HPDE6-E6E7 (cell line): ENCODE measurements around the gene ITGA4.
"Not testable (repeated sequence)": the region's sequence is repeated elsewhere in the genome, so short reads cannot be mapped to it uniquely, and the experiment has no call there.

Source experiments
- DNase-seq: peaks from one replicate; pipeline ENCODE4 v3.0.0; 2011; ENCODE audit warnings: missing footprints; ENCODE audit errors: extremely low spot score

ITGA4 gene

GRCh38 chr2:181457121-181457740, at the start of gene ITGA4:
TSS of gene ITGA4 (plus strand) at chr2:181457386. CDS start at chr2:181457655, 269 bp downstream.
- DNase-seq = peak; percentile 61

GRCh38 chr2:181408861-181409260, 48.3 kb upstream of the ITGA4 start:
- no peak for DNase-seq

GRCh38 chr2:181411105-181411849, 45.9 kb upstream of the ITGA4 start:
- no peak for DNase-seq

- no peak for DNase-seq
Observed at GRCh38 chr2:181419129-181419855, 37.9 kb upstream of the ITGA4 start.

- DNase-seq = no peak
Observed at GRCh38 chr2:181420259-181421130, 36.7 kb upstream of the ITGA4 start.

GRCh38 chr2:181421131-181421458, 36.1 kb upstream of the ITGA4 start:
- no peak for DNase-seq

GRCh38 chr2:181421464-181421863, 35.7 kb upstream of the ITGA4 start:
- DNase-seq = no peak

GRCh38 chr2:181426672-181427071, 30.5 kb upstream of the ITGA4 start:
- DNase-seq = no peak

- DNase-seq = no peak
Observed at GRCh38 chr2:181430406-181431118, 26.6 kb upstream of the ITGA4 start.

- no peak for DNase-seq
Observed at GRCh38 chr2:181431674-181432073, 25.5 kb upstream of the ITGA4 start.

GRCh38 chr2:181438261-181438660, 18.9 kb upstream of the ITGA4 start:
- no peak for DNase-seq

- DNase-seq = no peak
Observed at GRCh38 chr2:181440344-181440743, 16.8 kb upstream of the ITGA4 start.

- no peak for DNase-seq
Observed at GRCh38 chr2:181440919-181441318, 16.3 kb upstream of the ITGA4 start.

GRCh38 chr2:181441670-181442069, 15.5 kb upstream of the ITGA4 start:
- no peak for DNase-seq

- DNase-seq = no peak
Observed at GRCh38 chr2:181444654-181445053, 12.5 kb upstream of the ITGA4 start.

GRCh38 chr2:181446985-181447384, 10.2 kb upstream of the ITGA4 start:
- DNase-seq = no peak

GRCh38 chr2:181449278-181449677, 7.9 kb upstream of the ITGA4 start:
- DNase-seq = not testable (repeated sequence)

- DNase-seq = no peak
Observed at GRCh38 chr2:181454686-181455450, 2.3 kb upstream of the ITGA4 start.

- DNase-seq = no peak
Observed at GRCh38 chr2:181456660-181457120, 496 bp upstream of the ITGA4 start.

GRCh38 chr2:181457741-181458425, 697 bp downstream of the ITGA4 start:
- DNase-seq = no peak
